ENCODE measurements around the gene NFATC2IP. TPM values are rescaled to one million over a fixed set of nuclear protein-coding genes. Genes with fewer than 3 reads are reported as not detected.

Gene NFATC2IP
- total and polyA plus RNA-seq, 5 donors from 2014 or later: 22.9 to 96.2 (median 25.2) TPM

GRCh38 chr16:28989363-28989762, 38.6 kb downstream of the NFATC2IP start:
- H3K4me3 ChIP-seq (ENCODE audit: low read depth, low read length): no peak overlapping the region
- no peaks in the 10 kb centered on the region for H3K9me3 ChIP-seq (ENCODE audit: control insufficient read depth in 2 of 2, low read length in 2 of 2)
- Mint-ChIP-seq H3K4me3 (peak overlapping the region; percentile 63 to 94 (median 88)), H3K9me3 (peaks cover 0 to 7% (median 1%) of the 10 kb centered on the region in 7 donors), H3K27me3 (peaks cover 5% of the 10 kb centered on the region), H3K4me1 (peaks cover 14 to 71% (median 38%) of the 10 kb centered on the region in 4 donors), H3K36me3 (peaks cover 22% of the 10 kb centered on the region), H3K27ac (peak overlapping the region; percentile 87 to 90 (median 89))
- ATAC-seq (ENCODE audit: low read depth in 2 of 2): no peak
- no peak for DNase-seq
- H3K27ac ChIP-seq (ENCODE audit: insufficient read depth, low read length, poor library complexity, severe bottlenecking): peak overlapping the region; percentile 80
- no peaks in the 10 kb centered on the region for H3K27me3 ChIP-seq (ENCODE audit: control insufficient read depth, insufficient read depth, low read length)
- H3K4me1 ChIP-seq (ENCODE audit: control insufficient read depth, insufficient read depth, low read length, poor library complexity, severe bottlenecking): peaks cover 59% of the 10 kb centered on the region
- H3K36me3 ChIP-seq (ENCODE audit: control insufficient read depth, insufficient read depth, low read length): peaks cover 22% of the 10 kb centered on the region

GRCh38 chr16:28990375-28991040, 39.8 kb downstream of the NFATC2IP start:
- Mint-ChIP-seq H3K9me3 (peaks cover 0 to 7% (median 0%) of the 10 kb centered on the region in 7 donors), H3K36me3 (peaks cover 22% of the 10 kb centered on the region), H3K4me3 (peak overlapping the region; percentile 82 to 94 (median 88)), H3K4me1 (peaks cover 14 to 65% (median 38%) of the 10 kb centered on the region in 4 donors), H3K27me3 (peaks cover 5% of the 10 kb centered on the region), H3K27ac (peak overlapping the region; percentile 82 to 99 (median 89))
- no peak overlapping the region for H3K4me3 ChIP-seq (ENCODE audit: low read depth, low read length)
- peak; percentile 76 to 77 for ATAC-seq (ENCODE audit: low read depth in 2 of 2)
- DNase-seq: peak in 1 of 3 donors; percentile 74
- no peaks in the 10 kb centered on the region for H3K9me3 ChIP-seq (ENCODE audit: control insufficient read depth in 2 of 2, low read length in 2 of 2)
- H3K27ac ChIP-seq (ENCODE audit: insufficient read depth, low read length, poor library complexity, severe bottlenecking): peak overlapping the region; percentile 66
- H3K36me3 ChIP-seq (ENCODE audit: control insufficient read depth, insufficient read depth, low read length): peaks cover 22% of the 10 kb centered on the region
- H3K4me1 ChIP-seq (ENCODE audit: control insufficient read depth, insufficient read depth, low read length, poor library complexity, severe bottlenecking): peaks cover 52% of the 10 kb centered on the region
- no peaks in the 10 kb centered on the region for H3K27me3 ChIP-seq (ENCODE audit: control insufficient read depth, insufficient read depth, low read length)

GRCh38 chr16:28991687-28992086, 41.0 kb downstream of the NFATC2IP start:
- peaks cover 14 to 62% (median 38%) of the 10 kb centered on the region in 4 donors for H3K4me1 Mint-ChIP-seq
- peaks cover 0 to 7% (median 0%) of the 10 kb centered on the region in 7 donors for H3K9me3 Mint-ChIP-seq
- Histone ChIP-seq H3K36me3 (ENCODE audit: control insufficient read depth, insufficient read depth, low read length) (peaks cover 21% of the 10 kb centered on the region), H3K4me3 (ENCODE audit: low read depth, low read length) (no peak overlapping the region), H3K27me3 (ENCODE audit: control insufficient read depth, insufficient read depth, low read length) (no peaks in the 10 kb centered on the region), H3K9me3 (ENCODE audit: control insufficient read depth in 2 of 2, low read length in 2 of 2) (no peaks in the 10 kb centered on the region), H3K27ac (ENCODE audit: insufficient read depth, low read length, poor library complexity, severe bottlenecking) (no peak overlapping the region), H3K4me1 (ENCODE audit: control insufficient read depth, insufficient read depth, low read length, poor library complexity, severe bottlenecking) (peaks cover 41% of the 10 kb centered on the region)
- peaks cover 22% of the 10 kb centered on the region for H3K36me3 Mint-ChIP-seq
- DNase-seq: no peak
- peak overlapping the region; percentile 82 to 89 (median 88) for H3K27ac Mint-ChIP-seq
- peaks cover 5% of the 10 kb centered on the region for H3K27me3 Mint-ChIP-seq
- no peak overlapping the region for H3K4me3 Mint-ChIP-seq
- no peak for ATAC-seq (ENCODE audit: low read depth in 2 of 2)

GRCh38 chr16:28992496-28992895, 41.8 kb downstream of the NFATC2IP start:
- H3K4me1 Mint-ChIP-seq: peaks cover 8 to 56% (median 33%) of the 10 kb centered on the region in 4 donors
- H3K36me3 ChIP-seq (ENCODE audit: control insufficient read depth, insufficient read depth, low read length): peaks cover 13% of the 10 kb centered on the region
- peaks cover 0 to 2% (median 0%) of the 10 kb centered on the region in 7 donors for H3K9me3 Mint-ChIP-seq
- no peak overlapping the region for H3K4me3 ChIP-seq (ENCODE audit: low read depth, low read length)
- H3K27ac ChIP-seq (ENCODE audit: insufficient read depth, low read length, poor library complexity, severe bottlenecking): no peak overlapping the region
- H3K27me3 ChIP-seq (ENCODE audit: control insufficient read depth, insufficient read depth, low read length): no peaks in the 10 kb centered on the region
- H3K4me3 Mint-ChIP-seq: peak overlapping the region in 2 of 4 donors; percentile 16 to 41
- ATAC-seq (ENCODE audit: low read depth in 2 of 2) (no peak), DNase-seq (no peak)
- peaks cover 34% of the 10 kb centered on the region for H3K4me1 ChIP-seq (ENCODE audit: control insufficient read depth, insufficient read depth, low read length, poor library complexity, severe bottlenecking)
- H3K9me3 ChIP-seq (ENCODE audit: control insufficient read depth in 2 of 2, low read length in 2 of 2): no peaks in the 10 kb centered on the region
- H3K27ac Mint-ChIP-seq: peak overlapping the region in 1 of 3 donors; percentile 83
- H3K27me3 Mint-ChIP-seq: no peaks in the 10 kb centered on the region
- peaks cover 15% of the 10 kb centered on the region for H3K36me3 Mint-ChIP-seq

GRCh38 chr16:28998837-28999236, 48.1 kb downstream of the NFATC2IP start:
- DNase-seq (no peak), ATAC-seq (ENCODE audit: low read depth in 2 of 2) (no peak)
- Mint-ChIP-seq H3K4me1 (peaks cover 3 to 12% (median 6%) of the 10 kb centered on the region in 4 donors), H3K9me3 (no peaks in the 10 kb centered on the region), H3K27me3 (no peaks in the 10 kb centered on the region), H3K27ac (peak overlapping the region in 2 of 3 donors; percentile 67 to 78), H3K36me3 (no peaks in the 10 kb centered on the region), H3K4me3 (no peak overlapping the region)
- Histone ChIP-seq H3K27ac (ENCODE audit: insufficient read depth, low read length, poor library complexity, severe bottlenecking) (no peak overlapping the region), H3K4me1 (ENCODE audit: control insufficient read depth, insufficient read depth, low read length, poor library complexity, severe bottlenecking) (no peaks in the 10 kb centered on the region), H3K36me3 (ENCODE audit: control insufficient read depth, insufficient read depth, low read length) (no peaks in the 10 kb centered on the region), H3K4me3 (ENCODE audit: low read depth, low read length) (no peak overlapping the region), H3K27me3 (ENCODE audit: control insufficient read depth, insufficient read depth, low read length) (no peaks in the 10 kb centered on the region), H3K9me3 (ENCODE audit: control insufficient read depth in 2 of 2, low read length in 2 of 2) (no peaks in the 10 kb centered on the region)

- no peak for ATAC-seq (ENCODE audit: low read depth in 2 of 2)
- Mint-ChIP-seq H3K4me3 (no peak overlapping the region), H3K27me3 (no peaks in the 10 kb centered on the region), H3K36me3 (no peaks in the 10 kb centered on the region), H3K4me1 (peaks cover 4 to 9% (median 6%) of the 10 kb centered on the region in 4 donors), H3K9me3 (no peaks in the 10 kb centered on the region), H3K27ac (peak overlapping the region in 2 of 3 donors; percentile 55 to 78)
- H3K27me3 ChIP-seq (ENCODE audit: control insufficient read depth, insufficient read depth, low read length): no peaks in the 10 kb centered on the region
- H3K27ac ChIP-seq (ENCODE audit: insufficient read depth, low read length, poor library complexity, severe bottlenecking): no peak overlapping the region
- no peak for DNase-seq
- no peak overlapping the region for H3K4me3 ChIP-seq (ENCODE audit: low read depth, low read length)
- H3K4me1 ChIP-seq (ENCODE audit: control insufficient read depth, insufficient read depth, low read length, poor library complexity, severe bottlenecking): no peaks in the 10 kb centered on the region
- H3K36me3 ChIP-seq (ENCODE audit: control insufficient read depth, insufficient read depth, low read length): no peaks in the 10 kb centered on the region
- no peaks in the 10 kb centered on the region for H3K9me3 ChIP-seq (ENCODE audit: control insufficient read depth in 2 of 2, low read length in 2 of 2)
These were observed 48.8 kb downstream of the NFATC2IP start for GRCh38 chr16:28999577-28999976.

GRCh38 chr16:29000019-29000418, 49.3 kb downstream of the NFATC2IP start:
- ATAC-seq (ENCODE audit: low read depth in 2 of 2) (no peak), DNase-seq (no peak)
- Mint-ChIP-seq H3K4me1 (peaks cover 4 to 11% (median 7%) of the 10 kb centered on the region in 4 donors), H3K36me3 (no peaks in the 10 kb centered on the region), H3K27me3 (no peaks in the 10 kb centered on the region), H3K9me3 (peaks cover 0 to 2% (median 0%) of the 10 kb centered on the region in 7 donors), H3K4me3 (no peak overlapping the region), H3K27ac (no peak overlapping the region)
- H3K27me3 ChIP-seq (ENCODE audit: control insufficient read depth, insufficient read depth, low read length): no peaks in the 10 kb centered on the region
- no peak overlapping the region for H3K27ac ChIP-seq (ENCODE audit: insufficient read depth, low read length, poor library complexity, severe bottlenecking)
- H3K36me3 ChIP-seq (ENCODE audit: control insufficient read depth, insufficient read depth, low read length): no peaks in the 10 kb centered on the region
- no peak overlapping the region for H3K4me3 ChIP-seq (ENCODE audit: low read depth, low read length)
- H3K4me1 ChIP-seq (ENCODE audit: control insufficient read depth, insufficient read depth, low read length, poor library complexity, severe bottlenecking): no peaks in the 10 kb centered on the region
- H3K9me3 ChIP-seq (ENCODE audit: control insufficient read depth in 2 of 2, low read length in 2 of 2): no peaks in the 10 kb centered on the region

All from CD4-positive, CD25-positive, alpha-beta regulatory T cell (primary cell).